Left lung (tissue), 10 donors: ENCODE data around the gene CENPP. TPM values are rescaled to one million over a fixed set of nuclear protein-coding genes. Genes with fewer than 3 reads are reported as not detected.

ENCODE experiments used
- ATAC-seq: fragments of 200-7000 bp; cut with Tn5 transposase; one replicate; pipeline ENCODE4 v1.9.1; 2020; ENCODE audit warnings: moderate library complexity
- DNase-seq, 4 donors: peaks; one replicate each; pipeline ENCODE4 v3.0.0-alpha.2; 2013 to 2020
- H3K27ac ChIP-seq, 2 donors: fragments of 200-600 bp; sonication (generic) in 1 of 2; one replicate each; pipeline versions ENCODE4 v1.5.0 to v1.8.0; 2020 to 2021
- H3K27me3 ChIP-seq, 2 donors: fragments of 200-600 bp; sonication (generic) in 1 of 2; one replicate each; pipeline versions ENCODE4 v1.5.0 to v1.8.0; 2020 to 2021
- H3K36me3 ChIP-seq, 2 donors: fragments of 200-600 bp; sonication (generic) in 1 of 2; one replicate each; pipeline versions ENCODE4 v1.5.0 to v1.8.0; 2020 to 2021
- H3K4me1 ChIP-seq, 2 donors: fragments of 200-600 bp; one replicate each; pipeline ENCODE4 v1.8.0; 2021
- H3K4me3 ChIP-seq, 2 donors: fragments of 200-600 bp; sonication (generic) in 1 of 2; one replicate each; pipeline versions ENCODE4 v1.5.0 to v1.8.0; 2020 to 2021; ENCODE audit warnings: mild to moderate bottlenecking in 1 of 2
- H3K9me3 ChIP-seq, 2 donors: fragments of 200-600 bp; sonication (generic) in 1 of 2; one replicate each; pipeline versions ENCODE4 v1.5.0 to v1.8.0; 2020 to 2021
- CTCF ChIP-seq, 2 donors: fragments of 200-600 bp; sonication (generic) in 1 of 2; IDR thresholded peaks; one replicate each; pipeline versions ENCODE4 v1.5.0 to v1.8.0; 2021; ENCODE audit warnings: antibody characterized with exemption in 2 of 2
- intact Hi-C, 2 donors: fragments of 100-400 bp; cut with DNase I; formaldehyde crosslinking; loops; one replicate each; pipeline versions ENCODE4 v1.11.2 to v1.14.2; 2022
- polyA plus RNA-seq, 6 donors: library from polyadenylated mRNA; unstranded; fragments of 120-200 nt; gene quantifications; one replicate each; pipeline ENCODE4 v1.2.1, GENCODE V29; 2013; ENCODE audit not compliant: insufficient read length in 6 of 6
- total RNA-seq, 2 donors: library from RNA; stranded (reverse); fragmentation: NEBNext Ultra II Directional; extraction: Animal tissue kit (Norgen Biotek cat#: 25700); gene quantifications; one replicate each; pipeline ENCODE4 v1.2.1, GENCODE V29; 2021
- donor health status: DM: no; HTN: yes; CAD: no.
- donor health status: DM: no; HTN: no; CAD: no.

Gene CENPP
- total and polyA plus RNA-seq, 8 donors: 3.2 to 9.0 (median 5.7) TPM

- TF ChIP-seq CTCF (IDR thresholded peaks at IDR 0.05): no peak
- H3K9me3 ChIP-seq: no peaks in the 10 kb centered on the region
- no peak for ATAC-seq
Observed at GRCh38 chr9:92468206-92468605, 142.5 kb downstream of the CENPP start.

GRCh38 chr9:92474587-92474986 lies 148.8 kb downstream of the CENPP start:
- ATAC-seq (no peak), DNase-seq (no peak)
- Histone ChIP-seq H3K4me3 (no peak overlapping the region), H3K9me3 (no peaks in the 10 kb centered on the region), H3K36me3 (no peaks in the 10 kb centered on the region), H3K27me3 (no peaks in the 10 kb centered on the region), H3K27ac (no peak overlapping the region), H3K4me1 (no peaks in the 10 kb centered on the region)
- intact Hi-C loops: no loop called here
- no peak for TF ChIP-seq CTCF (IDR thresholded peaks at IDR 0.05)

More at GRCh38 chr9:92468206-92468605, 142.5 kb downstream of the CENPP start:
- Histone ChIP-seq H3K27me3 (no peaks in the 10 kb centered on the region), H3K27ac (no peak overlapping the region), H3K4me1 (no peaks in the 10 kb centered on the region), H3K4me3 (no peak overlapping the region), H3K36me3 (no peaks in the 10 kb centered on the region)
- DNase-seq: no peak
- intact Hi-C loops: no loop called here

GRCh38 chr9:92476962-92477361 lies 151.2 kb downstream of the CENPP start:
- Histone ChIP-seq H3K4me1 (no peaks in the 10 kb centered on the region), H3K4me3 (no peak overlapping the region), H3K9me3 (no peaks in the 10 kb centered on the region), H3K36me3 (no peaks in the 10 kb centered on the region), H3K27ac (no peak overlapping the region), H3K27me3 (no peaks in the 10 kb centered on the region)
- TF ChIP-seq CTCF (IDR thresholded peaks at IDR 0.05): no peak
- intact Hi-C loops: no loop called here
- no peak for DNase-seq
- no peak for ATAC-seq

GRCh38 chr9:92478783-92479182 lies 153.0 kb downstream of the CENPP start:
- intact Hi-C loops: no loop called here
- ATAC-seq: no peak
- no peaks in the 10 kb centered on the region for H3K4me1 ChIP-seq
- peak overlapping the region in 1 of 2 donors; percentile 83 for H3K27ac ChIP-seq
- no peak overlapping the region for H3K4me3 ChIP-seq
- H3K36me3 ChIP-seq: no peaks in the 10 kb centered on the region
- no peak for TF ChIP-seq CTCF (IDR thresholded peaks at IDR 0.05)
- H3K27me3 ChIP-seq: no peaks in the 10 kb centered on the region
- DNase-seq: no peak
- H3K9me3 ChIP-seq: no peaks in the 10 kb centered on the region

GRCh38 chr9:92479346-92479745 lies 153.6 kb downstream of the CENPP start:
- Histone ChIP-seq H3K4me1 (no peaks in the 10 kb centered on the region), H3K27me3 (no peaks in the 10 kb centered on the region), H3K36me3 (no peaks in the 10 kb centered on the region), H3K4me3 (no peak overlapping the region), H3K9me3 (no peaks in the 10 kb centered on the region), H3K27ac (peak overlapping the region in 1 of 2 donors; percentile 83)
- DNase-seq (no peak), ATAC-seq (no peak)
- no peak for TF ChIP-seq CTCF (IDR thresholded peaks at IDR 0.05)
- intact Hi-C loops: no loop called here
